ENCODE results near the gene DUOX2.

- TF ChIP-seq CTCF (conservative IDR thresholded peaks at IDR 0.05) (peak; percentile 89), EZH2 (IDR thresholded peaks at IDR 0.05; ENCODE audit: low read depth) (no peak)
Measured at GRCh38 chr15:45162771-45163507, 49.0 kb upstream of the DUOX2 start.
